MM.1S (cell line): ENCODE results near the gene DNAJB9.
A peak's percentile ranks its signal among the peaks of the same experiment; 100 is the strongest.

Source experiments
- DNase-seq: peaks from one replicate; pipeline ENCODE4 v3.0.0-alpha.2; 2015
- H2AFZ ChIP-seq: fragments of 300-600 bp; sonication (generic); 2 replicates; pipeline ENCODE4 v1.6.0; 2016; ENCODE audit warnings: antibody characterized with exemption, low read length
- H3F3A ChIP-seq: fragments of 300-600 bp; sonication (generic); 2 replicates; pipeline ENCODE4 v1.6.1; 2016; ENCODE audit warnings: mild to moderate bottlenecking, antibody characterized with exemption, low read length, moderate library complexity, mixed read lengths; ENCODE audit not compliant: insufficient read depth
- H3K27ac ChIP-seq: fragments of 300-600 bp; sonication (generic); 2 replicates; pipeline ENCODE4 v1.5.1; 2016; ENCODE audit warnings: mild to moderate bottlenecking, low read length
- H3K27me3 ChIP-seq: fragments of 300-600 bp; sonication (generic); replicated peaks from 2 replicates; pipeline ENCODE4 v1.6.0; 2016; ENCODE audit warnings: low read length; ENCODE audit not compliant: insufficient read depth
- H3K36me3 ChIP-seq: fragments of 300-600 bp; sonication (generic); replicated peaks from 2 replicates; pipeline ENCODE4 v1.6.1; 2016; ENCODE audit warnings: mild to moderate bottlenecking, low read length, mixed read lengths; ENCODE audit not compliant: insufficient read depth
- H3K4me1 ChIP-seq: fragments of 300-600 bp; sonication (generic); 2 replicates; pipeline ENCODE4 v1.6.1; 2016; ENCODE audit warnings: low read length, mixed read lengths
- H3K4me2 ChIP-seq: fragments of 300-600 bp; sonication (generic); 2 replicates; pipeline ENCODE4 v1.6.0; 2016; ENCODE audit warnings: low read depth, low read length
- H3K4me3 ChIP-seq: fragments of 300-600 bp; sonication (generic); 2 replicates; pipeline ENCODE4 v1.5.1; 2016; ENCODE audit warnings: low read length, mixed read lengths
- H3K79me2 ChIP-seq: fragments of 300-600 bp; sonication (generic); 2 replicates; pipeline ENCODE4 v1.6.1; 2016; ENCODE audit warnings: mixed run types, low read length, mixed read lengths
- H3K9ac ChIP-seq: fragments of 300-600 bp; sonication (generic); 2 replicates; pipeline ENCODE4 v1.6.1; 2016; ENCODE audit warnings: low read length, mixed read lengths
- H3K9me2 ChIP-seq: fragments of 300-600 bp; sonication (generic); replicated peaks from 2 replicates; pipeline ENCODE4 v1.6.1; 2016; ENCODE audit warnings: mild to moderate bottlenecking, low read length, mixed read lengths; ENCODE audit not compliant: insufficient read depth
- H3K9me3 ChIP-seq: fragments of 300-600 bp; sonication (generic); replicated peaks from 2 replicates; pipeline ENCODE4 v1.6.1; 2016; ENCODE audit warnings: mild to moderate bottlenecking, low read length, mixed read lengths; ENCODE audit not compliant: insufficient read depth
- H4K20me1 ChIP-seq: fragments of 300-600 bp; sonication (generic); 2 replicates; pipeline ENCODE4 v1.6.1; 2016; ENCODE audit warnings: mild to moderate bottlenecking, low read length, moderate library complexity, mixed read lengths; ENCODE audit not compliant: insufficient read depth
- EZH2 ChIP-seq: fragments of 300-600 bp; sonication (generic); optimal IDR thresholded peaks from 2 replicates; pipeline ENCODE3; 2017; ENCODE audit warnings: low read depth, mild to moderate bottlenecking, antibody characterized with exemption, low read length, mixed read lengths
- EZH2phosphoT487 ChIP-seq: fragments of 300-600 bp; sonication (generic); IDR thresholded peaks from 2 replicates; pipeline ENCODE4 v1.6.1; 2018; ENCODE audit warnings: antibody characterized with exemption, low read length
- TF ChIP-seq, protein P1 (sequence below): fragments of 300-600 bp; sonication (generic); IDR thresholded peaks from 2 replicates; pipeline ENCODE4 v1.5.1; 2016; ENCODE audit warnings: antibody characterized with exemption, low read length, mixed read lengths

The DNAJB9 gene

DNA sequence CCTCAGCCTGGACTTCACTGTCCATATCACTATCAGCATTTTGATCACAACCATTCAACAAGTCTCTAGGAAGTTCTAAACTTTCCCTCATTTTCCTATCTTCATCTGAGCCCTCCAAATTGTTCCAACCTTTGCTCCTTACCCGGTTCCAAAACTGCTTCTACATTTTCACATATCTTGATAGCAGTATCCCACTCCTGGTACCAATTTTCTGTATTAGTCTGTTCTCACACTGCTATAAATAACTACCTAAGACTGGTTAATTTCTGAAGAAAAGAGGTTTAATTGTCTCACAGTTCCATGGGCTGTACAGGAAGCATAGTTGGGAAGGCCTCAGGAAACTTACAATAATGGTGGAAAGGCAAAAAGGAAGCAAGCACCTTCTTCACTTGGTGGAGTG lies 12.1 kb upstream of the DNAJB9 start:
- H3K9me3 ChIP-seq: no peaks in the 10 kb centered on the region
- no peaks in the 10 kb centered on the region for H3K27me3 ChIP-seq
- TF ChIP-seq, protein P1, sequence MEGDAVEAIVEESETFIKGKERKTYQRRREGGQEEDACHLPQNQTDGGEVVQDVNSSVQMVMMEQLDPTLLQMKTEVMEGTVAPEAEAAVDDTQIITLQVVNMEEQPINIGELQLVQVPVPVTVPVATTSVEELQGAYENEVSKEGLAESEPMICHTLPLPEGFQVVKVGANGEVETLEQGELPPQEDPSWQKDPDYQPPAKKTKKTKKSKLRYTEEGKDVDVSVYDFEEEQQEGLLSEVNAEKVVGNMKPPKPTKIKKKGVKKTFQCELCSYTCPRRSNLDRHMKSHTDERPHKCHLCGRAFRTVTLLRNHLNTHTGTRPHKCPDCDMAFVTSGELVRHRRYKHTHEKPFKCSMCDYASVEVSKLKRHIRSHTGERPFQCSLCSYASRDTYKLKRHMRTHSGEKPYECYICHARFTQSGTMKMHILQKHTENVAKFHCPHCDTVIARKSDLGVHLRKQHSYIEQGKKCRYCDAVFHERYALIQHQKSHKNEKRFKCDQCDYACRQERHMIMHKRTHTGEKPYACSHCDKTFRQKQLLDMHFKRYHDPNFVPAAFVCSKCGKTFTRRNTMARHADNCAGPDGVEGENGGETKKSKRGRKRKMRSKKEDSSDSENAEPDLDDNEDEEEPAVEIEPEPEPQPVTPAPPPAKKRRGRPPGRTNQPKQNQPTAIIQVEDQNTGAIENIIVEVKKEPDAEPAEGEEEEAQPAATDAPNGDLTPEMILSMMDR: no peak
- TF ChIP-seq EZH2 (no peak), EZH2phosphoT487 (no peak)
- no peaks in the 10 kb centered on the region for H3K79me2 ChIP-seq
- H3K9ac ChIP-seq: no peak overlapping the region
- H4K20me1 ChIP-seq: no peaks in the 10 kb centered on the region
- peaks cover 13% of the 10 kb centered on the region; the same call in 1 of the 2 replicates for H3K4me1 ChIP-seq
- no peaks in the 10 kb centered on the region for H3F3A ChIP-seq
- no peak overlapping the region for H2AFZ ChIP-seq
- H3K4me2 ChIP-seq: no peak overlapping the region
- no peaks in the 10 kb centered on the region for H3K36me3 ChIP-seq
- no peak for DNase-seq
- no peak overlapping the region for H3K4me3 ChIP-seq
- H3K27ac ChIP-seq: no peak overlapping the region
- no peaks in the 10 kb centered on the region for H3K9me2 ChIP-seq

DNA sequence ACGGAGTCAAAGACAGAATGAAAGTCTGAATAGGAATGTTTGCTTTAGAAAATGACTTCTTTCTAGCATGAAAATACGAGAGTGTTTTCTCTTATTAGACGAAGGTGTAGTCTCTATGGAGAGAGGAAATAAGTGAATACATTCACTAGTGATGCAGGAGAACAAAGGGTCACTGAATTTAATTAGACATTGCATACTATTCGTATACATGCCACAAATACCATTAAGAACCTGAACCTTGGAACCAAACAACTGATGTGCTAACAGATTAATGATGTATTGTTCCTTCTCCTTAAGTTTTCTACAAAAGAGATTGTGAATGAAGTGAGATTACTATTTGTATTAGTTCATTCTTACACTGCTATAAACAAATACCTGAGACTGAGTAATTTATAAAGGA lies 10.4 kb upstream of the DNAJB9 start:
- Histone ChIP-seq H3K4me2 (no peak overlapping the region), H3F3A (no peaks in the 10 kb centered on the region), H3K36me3 (0 out of 2 replicates have a peak, but pooled peaks cover 1% of the 10 kb centered on the region), H2AFZ (no peak overlapping the region), H3K27me3 (no peaks in the 10 kb centered on the region), H3K27ac (no peak overlapping the region), H3K9me3 (no peaks in the 10 kb centered on the region), H3K9me2 (no peaks in the 10 kb centered on the region), H3K9ac (no peak overlapping the region), H3K4me3 (no peak overlapping the region), H3K79me2 (0 out of 2 replicates have a peak, but pooled peaks cover 1% of the 10 kb centered on the region), H3K4me1 (peaks cover 13% of the 10 kb centered on the region; the same call in 1 of the 2 replicates), H4K20me1 (no peaks in the 10 kb centered on the region)
- DNase-seq: no peak
- TF ChIP-seq, protein P1: no peak
- TF ChIP-seq EZH2phosphoT487 (no peak), EZH2 (no peak)

DNA sequence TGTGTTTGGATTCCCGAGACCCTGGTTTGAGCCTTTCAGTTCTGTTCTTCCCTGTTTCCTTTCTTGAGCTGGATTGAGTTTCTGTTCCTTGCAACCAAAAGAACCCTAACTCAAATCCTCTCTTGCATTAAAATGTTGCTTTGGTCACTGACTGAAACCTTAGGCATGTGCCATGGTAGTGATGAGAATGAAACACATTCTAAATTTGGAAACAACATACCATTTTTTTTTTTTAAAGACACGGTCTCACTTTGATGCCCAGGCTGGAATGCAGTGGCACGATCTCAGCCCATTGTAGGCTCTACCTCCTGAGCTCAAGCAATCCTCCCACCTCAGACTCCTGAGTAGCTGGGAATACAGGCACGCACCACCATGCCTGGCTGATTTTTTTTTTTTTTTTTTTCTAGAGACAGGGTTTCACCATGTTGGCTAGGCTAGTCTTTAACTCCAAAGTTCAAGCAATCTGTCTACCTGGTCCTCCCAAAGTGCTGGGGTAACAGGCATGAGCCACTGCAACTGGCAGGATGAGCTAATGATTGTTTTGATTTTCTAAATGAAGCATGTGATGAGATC lies 8.5 kb upstream of the DNAJB9 start:
- TF ChIP-seq EZH2phosphoT487 (no peak), EZH2 (no peak)
- Histone ChIP-seq H3K36me3 (peaks cover 8% of the 10 kb centered on the region; the same call in 1 of the 2 replicates), H3K9ac (no peak overlapping the region), H3K4me2 (no peak overlapping the region), H3K27ac (no peak overlapping the region; the same call in 1 of the 2 replicates), H3K4me3 (no peak overlapping the region), H3K27me3 (no peaks in the 10 kb centered on the region), H3K9me3 (no peaks in the 10 kb centered on the region), H2AFZ (no peak overlapping the region), H3K4me1 (peaks cover 13% of the 10 kb centered on the region; the same call in 1 of the 2 replicates), H3K9me2 (no peaks in the 10 kb centered on the region), H3F3A (no peaks in the 10 kb centered on the region), H4K20me1 (no peaks in the 10 kb centered on the region), H3K79me2 (peaks cover 12% of the 10 kb centered on the region)
- peak; percentile 21 for DNase-seq

DNA sequence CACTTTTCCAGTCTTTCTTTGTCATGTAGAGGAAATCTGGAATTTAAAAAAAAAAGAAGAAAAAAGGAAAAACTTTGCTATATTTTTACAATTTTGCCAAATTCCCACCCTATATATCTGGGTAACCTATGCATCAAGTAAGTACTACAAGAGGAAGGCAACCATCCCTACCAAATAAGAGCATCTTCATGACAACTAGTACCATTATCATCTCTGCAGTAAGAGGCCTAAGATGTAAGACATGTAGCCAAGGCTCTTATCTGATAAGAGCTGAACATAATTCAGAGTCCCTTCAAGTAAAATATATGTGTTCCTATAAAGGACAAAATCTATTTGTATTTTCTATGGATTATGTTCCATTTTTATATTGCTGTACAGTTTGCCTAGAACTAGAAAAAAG lies 3.7 kb upstream of the DNAJB9 start:
- no peaks in the 10 kb centered on the region for H4K20me1 ChIP-seq
- peaks cover 19% of the 10 kb centered on the region; the same call in 1 of the 2 replicates for H3K36me3 ChIP-seq
- H3K4me2 ChIP-seq: no peak overlapping the region
- no peak for DNase-seq
- peaks cover 54% of the 10 kb centered on the region for H3K79me2 ChIP-seq
- no peaks in the 10 kb centered on the region for H3K27me3 ChIP-seq
- no peak for TF ChIP-seq EZH2
- TF ChIP-seq, protein P1: no peak
- TF ChIP-seq EZH2phosphoT487: no peak
- no peak overlapping the region for H3K9ac ChIP-seq
- H2AFZ ChIP-seq: no peak overlapping the region
- H3K27ac ChIP-seq: no peak overlapping the region
- peaks cover 18% of the 10 kb centered on the region for H3F3A ChIP-seq
- H3K9me3 ChIP-seq: no peaks in the 10 kb centered on the region
- no peak overlapping the region for H3K4me3 ChIP-seq
- H3K9me2 ChIP-seq: no peaks in the 10 kb centered on the region
- H3K4me1 ChIP-seq: peaks cover 24% of the 10 kb centered on the region; the same call in 1 of the 2 replicates
